ENCODE data around the gene PHTF2.

DNA sequence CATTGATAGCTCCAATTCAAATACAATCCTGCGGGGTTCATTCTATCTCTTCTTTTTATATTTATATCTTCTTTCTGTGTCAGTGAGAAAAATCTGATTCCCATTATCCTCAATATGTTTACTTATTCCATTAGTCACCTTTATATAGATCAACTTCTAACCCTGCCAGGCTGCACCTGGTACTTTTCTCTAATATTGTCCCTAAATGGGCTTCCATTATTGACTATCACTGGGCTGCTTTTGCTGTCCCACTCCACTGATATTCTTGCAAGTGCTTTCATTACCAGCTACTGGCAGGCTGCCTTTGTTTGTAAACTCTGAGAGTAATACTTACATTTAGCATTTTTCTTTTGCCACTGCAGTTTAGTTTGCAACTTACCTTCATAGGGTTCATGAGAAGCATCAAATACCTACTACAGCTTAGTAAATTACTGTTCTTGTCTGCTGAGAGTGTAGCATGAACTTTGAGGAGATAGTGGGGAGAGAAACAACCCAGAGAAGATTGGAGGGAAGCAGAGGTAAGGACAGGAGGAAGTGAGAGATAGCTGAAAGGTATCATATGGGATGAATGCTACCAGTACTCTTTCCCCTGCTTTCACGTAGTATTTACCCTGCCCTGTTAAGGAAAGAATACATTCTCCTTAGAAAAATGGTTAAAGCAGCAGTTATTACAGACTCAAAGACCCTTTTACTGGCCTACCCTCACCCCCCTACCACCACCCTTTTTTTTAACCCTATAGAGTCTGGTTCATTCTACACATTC is 119.1 kb downstream of the PHTF2 start:
- no peak for TF ChIP-seq EGR1 (IDR thresholded peaks at IDR 0.05)
- TF ChIP-seq TCF12 (IDR thresholded peaks at IDR 0.05; ENCODE audit: low read depth): no peak
- TF ChIP-seq, protein P1, sequence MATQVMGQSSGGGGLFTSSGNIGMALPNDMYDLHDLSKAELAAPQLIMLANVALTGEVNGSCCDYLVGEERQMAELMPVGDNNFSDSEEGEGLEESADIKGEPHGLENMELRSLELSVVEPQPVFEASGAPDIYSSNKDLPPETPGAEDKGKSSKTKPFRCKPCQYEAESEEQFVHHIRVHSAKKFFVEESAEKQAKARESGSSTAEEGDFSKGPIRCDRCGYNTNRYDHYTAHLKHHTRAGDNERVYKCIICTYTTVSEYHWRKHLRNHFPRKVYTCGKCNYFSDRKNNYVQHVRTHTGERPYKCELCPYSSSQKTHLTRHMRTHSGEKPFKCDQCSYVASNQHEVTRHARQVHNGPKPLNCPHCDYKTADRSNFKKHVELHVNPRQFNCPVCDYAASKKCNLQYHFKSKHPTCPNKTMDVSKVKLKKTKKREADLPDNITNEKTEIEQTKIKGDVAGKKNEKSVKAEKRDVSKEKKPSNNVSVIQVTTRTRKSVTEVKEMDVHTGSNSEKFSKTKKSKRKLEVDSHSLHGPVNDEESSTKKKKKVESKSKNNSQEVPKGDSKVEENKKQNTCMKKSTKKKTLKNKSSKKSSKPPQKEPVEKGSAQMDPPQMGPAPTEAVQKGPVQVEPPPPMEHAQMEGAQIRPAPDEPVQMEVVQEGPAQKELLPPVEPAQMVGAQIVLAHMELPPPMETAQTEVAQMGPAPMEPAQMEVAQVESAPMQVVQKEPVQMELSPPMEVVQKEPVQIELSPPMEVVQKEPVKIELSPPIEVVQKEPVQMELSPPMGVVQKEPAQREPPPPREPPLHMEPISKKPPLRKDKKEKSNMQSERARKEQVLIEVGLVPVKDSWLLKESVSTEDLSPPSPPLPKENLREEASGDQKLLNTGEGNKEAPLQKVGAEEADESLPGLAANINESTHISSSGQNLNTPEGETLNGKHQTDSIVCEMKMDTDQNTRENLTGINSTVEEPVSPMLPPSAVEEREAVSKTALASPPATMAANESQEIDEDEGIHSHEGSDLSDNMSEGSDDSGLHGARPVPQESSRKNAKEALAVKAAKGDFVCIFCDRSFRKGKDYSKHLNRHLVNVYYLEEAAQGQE (IDR thresholded peaks at IDR 0.05; ENCODE audit: low read depth): no peak
- TF ChIP-seq TAF1 (IDR thresholded peaks at IDR 0.05; ENCODE audit: low read depth): no peak
